ENCODE results near the gene MCCC2.

DNA sequence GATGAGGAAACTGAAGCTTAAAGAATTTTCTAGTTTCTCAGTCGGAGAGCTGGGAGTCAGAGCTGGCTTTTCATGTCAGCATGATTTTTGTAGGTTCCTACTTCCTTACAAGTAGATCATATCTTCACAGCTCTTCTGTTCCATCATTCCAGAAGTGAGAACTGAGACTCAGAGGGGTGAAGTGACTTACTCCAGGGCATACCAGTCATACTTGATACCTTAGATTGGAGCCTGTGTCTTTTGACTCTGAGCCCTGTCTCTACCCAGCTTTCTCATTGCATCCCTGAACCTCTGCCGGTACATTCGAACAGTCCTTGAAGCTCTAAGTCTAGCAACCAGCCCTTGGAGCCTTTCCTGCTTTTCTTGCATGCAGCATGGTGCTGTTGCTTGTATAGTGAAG lies 53.3 kb downstream of the MCCC2 start:
- no peak for TF ChIP-seq BHLHE40 (IDR thresholded peaks at IDR 0.05; ENCODE audit: borderline replicate concordance)
- TF ChIP-seq ELF4 (IDR thresholded peaks at IDR 0.05) = no peak
- TF ChIP-seq SUZ12 (IDR thresholded peaks at IDR 0.05) = no peak
- no peak for TF ChIP-seq ARNT (IDR thresholded peaks at IDR 0.05)
- no peak for TF ChIP-seq FOXM1 (IDR thresholded peaks at IDR 0.05; ENCODE audit: borderline replicate concordance)
- TF ChIP-seq FOXA1 (IDR thresholded peaks at IDR 0.05) = no peak
- TF ChIP-seq FOXK2 (IDR thresholded peaks at IDR 0.05) = no peak
- TF ChIP-seq, protein P1, sequence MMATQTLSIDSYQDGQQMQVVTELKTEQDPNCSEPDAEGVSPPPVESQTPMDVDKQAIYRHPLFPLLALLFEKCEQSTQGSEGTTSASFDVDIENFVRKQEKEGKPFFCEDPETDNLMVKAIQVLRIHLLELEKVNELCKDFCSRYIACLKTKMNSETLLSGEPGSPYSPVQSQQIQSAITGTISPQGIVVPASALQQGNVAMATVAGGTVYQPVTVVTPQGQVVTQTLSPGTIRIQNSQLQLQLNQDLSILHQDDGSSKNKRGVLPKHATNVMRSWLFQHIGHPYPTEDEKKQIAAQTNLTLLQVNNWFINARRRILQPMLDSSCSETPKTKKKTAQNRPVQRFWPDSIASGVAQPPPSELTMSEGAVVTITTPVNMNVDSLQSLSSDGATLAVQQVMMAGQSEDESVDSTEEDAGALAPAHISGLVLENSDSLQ (IDR thresholded peaks at IDR 0.05) = no peak
- TF ChIP-seq L3MBTL2 (conservative IDR thresholded peaks at IDR 0.05) = no peak
- no peak for TF ChIP-seq HDGF (IDR thresholded peaks at IDR 0.05; ENCODE audit: borderline replicate concordance)
